HG03060 (cell line): ENCODE results near the gene PHF13.

ENCODE experiments used
- ATAC-seq: cut with Tn5 transposase; IDR thresholded peaks from one replicate; pipeline ENCODE4 v1.9.1; 2021; ENCODE audit warnings: low read depth, moderate number of reproducible peaks; ENCODE audit not compliant: unreplicated experiment

PHF13 gene

DNA sequence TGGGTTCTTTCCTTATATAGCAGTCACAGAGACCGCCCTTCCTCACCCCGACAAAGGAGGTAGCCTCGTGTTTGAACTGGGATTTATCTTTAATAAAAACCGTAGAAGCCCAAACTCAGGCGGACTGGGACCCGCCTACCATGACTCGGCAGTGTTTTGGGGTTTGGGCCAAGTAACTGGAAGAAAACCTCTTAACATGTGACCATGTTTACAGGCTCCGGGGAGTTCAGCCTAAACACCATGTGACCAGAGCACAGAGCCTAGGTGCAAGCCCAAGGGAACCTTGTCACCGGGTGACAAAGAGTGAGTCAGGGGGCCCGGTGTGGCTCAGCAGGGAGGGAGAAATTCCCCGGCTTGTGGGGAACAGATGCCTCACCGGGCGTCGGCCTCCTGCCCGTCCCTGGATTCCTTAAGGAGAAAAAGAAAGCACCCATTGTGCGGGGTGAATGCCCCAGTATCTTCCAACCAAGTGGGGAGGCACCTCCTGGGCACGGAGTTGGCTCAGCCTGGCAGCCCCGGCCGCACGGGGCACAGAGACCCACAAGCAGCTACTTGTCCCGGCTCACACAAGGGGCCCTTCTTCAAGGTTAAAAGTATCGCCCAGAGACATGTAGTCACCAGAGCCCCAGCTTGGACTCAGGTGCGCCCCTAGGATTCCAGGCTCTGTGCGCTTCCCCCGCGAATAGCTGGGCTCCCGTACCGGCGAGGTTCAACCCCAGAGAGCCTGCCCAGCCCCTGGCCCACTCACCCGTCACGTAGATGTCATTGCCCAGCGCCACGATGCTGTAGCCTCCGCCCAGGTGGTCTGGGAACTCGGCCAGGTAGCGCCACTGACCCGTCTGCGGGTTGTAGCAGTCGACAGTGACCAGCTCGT, 12.2 kb upstream of the PHF13 start:
- no peak for ATAC-seq

DNA sequence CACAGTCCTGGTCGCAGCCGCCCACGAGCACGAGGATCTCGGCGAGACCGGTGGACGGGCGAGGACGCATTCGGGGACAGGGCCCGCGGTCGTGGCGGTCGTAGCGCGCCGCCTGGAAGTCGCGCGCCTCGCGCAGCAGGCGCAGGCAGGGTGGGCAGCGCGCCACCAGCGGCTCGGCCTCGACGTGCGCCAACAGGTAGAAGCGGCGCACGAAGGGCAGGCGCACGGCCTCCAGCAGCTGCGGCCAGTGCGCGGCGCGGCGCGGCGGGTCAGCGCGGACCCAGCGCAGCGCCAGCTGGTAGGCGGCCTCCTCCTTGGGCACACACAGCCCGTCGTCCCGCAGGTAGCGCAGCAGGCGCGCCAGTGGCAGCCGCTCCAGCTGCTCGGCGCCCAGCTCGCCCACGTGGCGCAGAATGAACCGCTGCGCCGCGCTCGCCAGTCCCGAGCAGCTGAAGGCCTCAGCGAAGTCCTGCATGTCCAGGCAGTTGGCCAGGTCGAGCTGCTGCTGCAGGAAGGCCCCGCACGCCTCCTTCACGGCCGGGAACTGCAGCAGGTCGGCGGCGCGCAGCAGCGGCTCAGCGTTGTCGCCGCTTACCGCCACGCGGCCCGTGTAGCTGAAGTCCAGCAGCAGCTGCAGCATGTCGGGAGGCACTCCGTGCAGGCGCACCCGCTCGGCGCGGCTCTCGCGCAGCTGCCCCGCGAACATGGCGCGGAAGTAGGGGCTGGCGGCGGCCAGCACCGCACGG, 11.4 kb upstream of the PHF13 start:
- no peak for ATAC-seq

- no peak for ATAC-seq
Observed at GRCh38 chr1:6602669-6603237, 10.8 kb upstream of the PHF13 start, which contains the start of gene KLHL21. Gene KLHL21 (minus strand): TSS chr1:6602869. CDS start chr1:6602817, 52 bp downstream.

GRCh38 chr1:6603238-6603914, 10.2 kb upstream of the PHF13 start:
- no peak for ATAC-seq

GRCh38 chr1:6603915-6604558, 9.5 kb upstream of the PHF13 start:
- ATAC-seq = no peak

DNA sequence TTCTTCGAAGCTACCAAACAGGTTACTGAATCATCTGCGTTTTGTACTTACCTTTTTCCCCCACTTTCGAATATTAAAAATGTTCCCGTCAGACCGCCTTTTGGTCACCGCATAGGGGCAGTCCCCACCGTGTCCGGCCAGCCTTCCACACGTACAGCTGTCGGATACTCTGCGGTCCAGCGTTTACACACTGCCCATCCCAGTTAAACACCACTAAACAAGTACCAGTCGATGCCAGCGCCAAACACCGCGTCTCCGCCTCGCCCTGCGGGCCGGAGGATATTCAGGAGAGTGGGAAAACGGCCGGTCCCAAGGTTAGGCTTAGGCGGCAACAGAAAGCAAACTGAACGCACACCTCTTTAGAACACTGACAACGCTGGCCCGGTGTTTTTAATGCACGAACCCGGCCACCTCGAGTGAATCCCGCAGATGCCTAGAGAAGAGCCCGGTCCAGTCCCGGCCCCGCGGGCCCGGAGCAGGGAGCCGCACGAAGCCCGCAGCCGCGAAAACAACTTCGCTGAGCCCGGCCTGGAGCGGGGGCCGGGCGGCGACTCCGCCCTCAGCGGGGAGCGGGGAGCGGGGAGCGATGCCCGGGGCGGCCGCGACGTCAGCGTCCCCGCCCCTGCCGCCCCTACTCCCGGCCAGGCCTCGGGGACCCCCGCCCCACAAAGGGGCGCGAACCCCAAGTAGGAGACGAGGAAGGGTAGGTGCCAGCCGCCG, 730 bp upstream of the PHF13 start:
- peak; percentile 1 for ATAC-seq

DNA sequence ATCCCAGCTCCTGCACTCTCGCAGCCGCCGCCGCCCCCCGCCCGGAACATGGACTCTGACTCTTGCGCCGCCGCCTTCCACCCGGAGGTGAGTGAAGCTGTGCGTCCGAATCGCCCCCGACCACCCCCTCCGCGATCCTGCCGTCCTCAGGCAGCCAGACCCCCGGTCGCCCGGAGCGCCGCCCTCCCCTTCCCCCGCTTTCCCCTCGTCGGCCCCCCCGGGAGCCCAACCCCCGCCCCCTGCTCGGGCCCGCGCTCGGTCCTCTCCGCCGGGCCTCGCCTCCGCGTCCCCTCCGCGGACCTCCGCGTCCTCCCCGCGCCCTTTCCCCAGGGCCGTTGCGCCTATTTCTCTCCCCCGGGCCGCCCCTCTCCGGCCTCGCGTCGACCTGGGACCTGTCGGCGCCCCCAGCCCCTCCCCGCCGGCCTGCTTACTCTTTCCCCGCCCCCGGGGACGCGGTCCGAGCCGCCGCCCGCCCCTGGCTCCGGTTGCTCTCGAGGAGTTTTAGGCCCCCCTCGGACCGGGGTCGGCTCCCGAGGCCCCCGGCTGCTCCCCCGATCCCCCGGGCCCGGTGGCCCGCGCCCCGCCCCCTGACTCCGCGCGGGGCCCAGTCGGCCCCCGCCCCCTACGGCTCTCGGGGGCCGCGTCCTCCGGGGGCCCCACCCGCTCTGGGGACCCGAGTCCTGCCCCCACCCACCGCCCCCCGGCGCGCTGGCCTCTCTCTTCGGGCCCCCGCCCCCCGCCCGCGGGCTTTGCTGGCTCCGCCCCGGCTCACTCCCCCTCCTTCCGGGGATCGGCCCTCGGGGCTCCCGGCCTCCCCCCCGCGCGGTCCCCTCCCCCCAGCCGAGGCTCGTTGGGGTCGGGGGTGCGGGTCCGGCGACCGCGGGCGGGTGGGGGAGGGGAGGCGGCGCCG, 743 bp downstream of the PHF13 start:
- no peak for ATAC-seq

DNA sequence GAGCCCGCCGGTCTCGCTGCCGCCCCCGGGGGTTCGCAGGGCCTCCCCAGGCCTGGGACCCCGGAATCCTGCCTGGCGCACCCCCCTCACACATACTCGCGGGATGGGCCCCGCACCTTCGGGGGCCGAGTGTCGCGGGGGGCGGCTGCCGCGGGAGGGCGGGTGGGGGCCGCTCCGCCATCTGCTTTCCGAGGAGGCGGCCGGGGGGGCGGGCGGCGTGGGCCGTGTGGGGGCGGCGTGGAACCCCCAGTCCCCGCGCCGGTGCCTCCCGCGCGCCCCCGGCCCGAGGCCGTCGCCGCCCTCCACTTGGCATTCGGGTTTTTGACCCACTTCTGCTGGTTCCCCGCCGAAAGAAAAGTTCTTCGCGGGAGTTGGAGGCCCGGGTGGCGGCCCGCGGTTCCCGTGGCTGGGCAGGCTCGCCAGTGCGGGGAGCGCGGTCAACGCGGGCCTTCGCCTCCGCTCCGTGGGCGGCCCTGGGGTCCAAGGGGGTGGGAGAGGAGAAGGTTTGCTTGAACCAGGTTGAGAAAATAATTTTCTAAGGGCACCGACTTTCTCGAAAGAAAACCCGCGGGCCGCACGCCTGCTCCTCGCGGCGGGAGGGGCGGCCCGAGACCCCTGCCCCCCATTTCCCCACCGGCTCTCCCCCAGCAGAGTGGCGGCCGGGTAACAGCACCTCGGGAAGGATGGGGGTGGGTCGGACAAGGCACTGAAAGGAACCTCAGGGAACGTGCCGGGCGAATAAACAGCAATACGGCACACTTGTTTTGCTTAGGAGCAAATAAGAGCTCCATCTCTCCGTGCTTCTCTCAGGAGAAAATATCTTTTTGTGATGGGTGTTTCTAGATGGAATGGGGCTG, 1.6 kb downstream of the PHF13 start:
- ATAC-seq = no peak

DNA sequence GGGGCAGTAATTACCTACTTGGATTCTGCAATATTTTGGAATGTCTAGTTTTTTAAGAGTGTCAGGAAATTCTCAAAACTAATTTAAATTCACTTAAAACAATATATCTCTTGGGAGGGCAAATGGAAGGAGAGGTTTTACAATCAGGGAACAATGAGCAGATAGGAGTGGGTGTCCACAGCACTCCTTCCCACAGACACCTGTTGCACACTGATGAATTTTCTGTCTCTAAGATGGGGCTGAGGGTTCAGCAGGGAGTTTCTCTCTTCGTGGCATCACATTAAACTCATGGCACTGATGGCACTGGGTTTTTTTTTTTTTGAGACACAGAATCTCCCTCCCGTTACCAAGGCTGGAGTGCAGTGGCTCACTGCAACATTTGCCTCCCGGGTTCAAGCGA, 5.5 kb downstream of the PHF13 start:
- no peak for ATAC-seq

GRCh38 chr1:6621429-6622391, 8.2 kb downstream of the PHF13 start:
- no peak for ATAC-seq

GRCh38 chr1:6622396-6623152, 9.0 kb downstream of the PHF13 start:
- ATAC-seq = no peak

GRCh38 chr1:6623269-6623965, 9.9 kb downstream of the PHF13 start:
- ATAC-seq = no peak

- ATAC-seq = no peak
Observed at GRCh38 chr1:6624710-6625583, 11.4 kb downstream of the PHF13 start, which contains the start of gene THAP3. Gene THAP3 (plus strand): TSS chr1:6624868. CDS start chr1:6625219, 351 bp downstream.

DNA sequence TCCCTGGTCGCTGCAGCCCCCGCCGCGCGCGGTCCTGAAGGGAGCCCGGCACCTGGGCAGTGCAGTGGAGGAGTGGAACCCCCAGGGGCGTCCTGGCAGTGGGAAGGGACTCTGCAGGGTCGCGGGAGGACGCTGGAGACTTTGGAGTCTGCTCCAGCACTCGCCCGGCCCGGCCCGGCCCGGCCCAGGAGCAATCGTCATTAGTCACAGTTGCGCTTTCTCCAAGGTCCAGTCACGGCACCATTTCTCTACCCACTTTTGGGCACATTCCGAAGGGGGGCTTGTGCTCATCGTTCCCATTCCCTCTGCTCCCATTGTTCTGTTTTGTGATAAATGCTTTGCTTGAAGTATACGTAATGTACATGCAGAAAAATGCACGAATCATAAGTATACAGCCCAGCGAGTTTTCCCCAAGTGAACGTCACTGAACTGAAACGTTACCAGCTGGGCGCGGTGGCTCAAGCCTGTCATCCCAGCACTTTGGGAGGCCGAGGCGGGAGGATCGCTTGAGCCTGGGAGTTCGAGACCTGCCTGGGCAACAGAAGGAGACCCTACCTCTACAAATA, 12.1 kb downstream of the PHF13 start:
- no peak for ATAC-seq
